Bronchial epithelial cell (primary cell): Measurements from ENCODE around the gene C10orf143. TPM values are rescaled to one million over a fixed set of nuclear protein-coding genes. Genes with fewer than 3 reads are reported as not detected.

Experiments
- DNase-seq: peaks from one replicate; pipeline ENCODE4 v3.0.0-alpha.2; 2010; ENCODE audit warnings: low read depth
- FAIRE-seq: peaks from 2 replicates; lab custom pipeline; 2011; peaks lifted over from hg19 to GRCh38; lab: Jason Lieb, UNC
- H3K27me3 ChIP-seq: 2 replicates; pipeline ENCODE4 v1.5.1; 2011; ENCODE audit warnings: low read length; ENCODE audit not compliant: control insufficient read depth, insufficient read depth
- H3K36me3 ChIP-seq: 2 replicates; pipeline ENCODE4 v1.5.1; 2011; ENCODE audit warnings: low read length; ENCODE audit not compliant: control insufficient read depth, insufficient read depth
- H3K4me3 ChIP-seq: 2 replicates; pipeline ENCODE4 v1.5.1; 2011; ENCODE audit warnings: mild to moderate bottlenecking, low read depth, low read length, control low read depth
- CTCF ChIP-seq: IDR thresholded peaks from 2 replicates; pipeline ENCODE4 v1.5.1; 2011; ENCODE audit warnings: mild to moderate bottlenecking, moderate library complexity, low read length, control low read depth, inconsistent platforms; ENCODE audit not compliant: insufficient read depth, severe bottlenecking
- total RNA-seq: library from RNA; depleted of rRNA; stranded (reverse); fragments of >200 nt; gene quantifications from 2 replicates; pipeline ENCODE4 v1.2.1, GENCODE V29; 2014

C10orf143 gene
- 0.26 and 1.0 TPM in 2 replicates for total RNA-seq

GRCh38 chr10:130110246-130111112 is at the start of gene C10orf143:
TSS of gene C10orf143 (minus strand) at chr10:130110830. CDS start at chr10:130110772, 58 bp downstream.
- peak within 1 kb of the TSS; percentile 99 for H3K4me3 ChIP-seq
- FAIRE-seq (no peak), DNase-seq (peak; percentile 89)
- TF ChIP-seq CTCF = no peak
- no peaks in the 10 kb centered on the region for H3K36me3 ChIP-seq
- H3K27me3 ChIP-seq = no peaks in the 10 kb centered on the region

GRCh38 chr10:130159192-130159794 is 48.7 kb upstream of the C10orf143 start:
- TF ChIP-seq CTCF = no peak
- H3K27me3 ChIP-seq = no peaks in the 10 kb centered on the region
- H3K36me3 ChIP-seq = peaks cover 14% of the 10 kb centered on the region
- FAIRE-seq (no peak), DNase-seq (no peak)
- no peak overlapping the region for H3K4me3 ChIP-seq

GRCh38 chr10:130146042-130146441 is 35.4 kb upstream of the C10orf143 start:
- peaks cover 15% of the 10 kb centered on the region for H3K36me3 ChIP-seq
- FAIRE-seq = no peak
- no peak for TF ChIP-seq CTCF

GRCh38 chr10:130141878-130142277 is 31.2 kb upstream of the C10orf143 start:
- no peaks in the 10 kb centered on the region for H3K27me3 ChIP-seq
- H3K36me3 ChIP-seq = peaks cover 16% of the 10 kb centered on the region
- FAIRE-seq (no peak), DNase-seq (no peak)
- H3K4me3 ChIP-seq = no peak overlapping the region
- TF ChIP-seq CTCF = no peak

More at GRCh38 chr10:130146042-130146441, 35.4 kb upstream of the C10orf143 start:
- no peaks in the 10 kb centered on the region for H3K27me3 ChIP-seq
- H3K4me3 ChIP-seq = no peak overlapping the region
- no peak for DNase-seq

GRCh38 chr10:130141460-130141859 is 30.8 kb upstream of the C10orf143 start:
- Histone ChIP-seq H3K27me3 (no peaks in the 10 kb centered on the region), H3K4me3 (no peak overlapping the region), H3K36me3 (peaks cover 16% of the 10 kb centered on the region)
- DNase-seq (no peak), FAIRE-seq (no peak)
- no peak for TF ChIP-seq CTCF
